IPS-18c (cell line): ENCODE data around the gene EIPR1.
"Not testable (repeated sequence)": the region's sequence is repeated elsewhere in the genome, so short reads cannot be mapped to it uniquely, and the experiment has no call there.

Source experiments
- H3K4me3 ChIP-seq: 2 replicates; pipeline ENCODE4 v1.7.0; 2013; ENCODE audit warnings: low read depth, mild to moderate bottlenecking, low read length, moderate library complexity; ENCODE audit not compliant: insufficient read depth
- H3K9me3 ChIP-seq: one replicate; pipeline ENCODE4 v1.6.1; 2013; ENCODE audit warnings: mild to moderate bottlenecking, low read length, moderate library complexity; ENCODE audit not compliant: control insufficient read depth, insufficient read depth

EIPR1 gene

DNA sequence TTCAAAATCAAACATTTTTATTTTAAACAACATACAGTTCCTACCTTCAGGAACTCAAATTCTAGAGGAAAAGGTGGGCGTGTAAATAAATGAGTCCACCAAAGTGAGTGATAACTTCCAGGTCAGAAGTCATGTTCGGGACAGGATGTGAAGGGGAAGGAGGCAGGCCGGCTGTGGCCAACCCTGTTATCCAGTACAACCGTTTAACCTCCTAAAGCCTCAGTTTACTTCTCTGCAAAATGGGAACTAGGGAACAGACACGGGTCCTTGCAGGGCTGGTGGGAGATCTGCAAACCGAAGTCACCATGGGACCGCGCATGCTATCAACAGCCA is 373 bp downstream of the EIPR1 start:
- peak overlapping the region; percentile 67 for H3K4me3 ChIP-seq
- no peaks in the 10 kb centered on the region for H3K9me3 ChIP-seq

- H3K9me3 ChIP-seq: no peaks in the 10 kb centered on the region
- peak overlapping the region; percentile 67 for H3K4me3 ChIP-seq
These were observed 797 bp downstream of the EIPR1 start for GRCh38 chr2:3376821-3377220.

GRCh38 chr2:3369340-3370181 is 8.1 kb downstream of the EIPR1 start:
- not testable (repeated sequence) for H3K9me3 ChIP-seq, H3K4me3 ChIP-seq

GRCh38 chr2:3368261-3368722 is 9.3 kb downstream of the EIPR1 start:
- no peak overlapping the region for H3K4me3 ChIP-seq

GRCh38 chr2:3365219-3365618 is 12.4 kb downstream of the EIPR1 start:
- H3K4me3 ChIP-seq: no peak overlapping the region
- H3K9me3 ChIP-seq: peaks cover 4% of the 10 kb centered on the region

More at GRCh38 chr2:3368261-3368722, 9.3 kb downstream of the EIPR1 start:
- peaks cover 4% of the 10 kb centered on the region for H3K9me3 ChIP-seq

DNA sequence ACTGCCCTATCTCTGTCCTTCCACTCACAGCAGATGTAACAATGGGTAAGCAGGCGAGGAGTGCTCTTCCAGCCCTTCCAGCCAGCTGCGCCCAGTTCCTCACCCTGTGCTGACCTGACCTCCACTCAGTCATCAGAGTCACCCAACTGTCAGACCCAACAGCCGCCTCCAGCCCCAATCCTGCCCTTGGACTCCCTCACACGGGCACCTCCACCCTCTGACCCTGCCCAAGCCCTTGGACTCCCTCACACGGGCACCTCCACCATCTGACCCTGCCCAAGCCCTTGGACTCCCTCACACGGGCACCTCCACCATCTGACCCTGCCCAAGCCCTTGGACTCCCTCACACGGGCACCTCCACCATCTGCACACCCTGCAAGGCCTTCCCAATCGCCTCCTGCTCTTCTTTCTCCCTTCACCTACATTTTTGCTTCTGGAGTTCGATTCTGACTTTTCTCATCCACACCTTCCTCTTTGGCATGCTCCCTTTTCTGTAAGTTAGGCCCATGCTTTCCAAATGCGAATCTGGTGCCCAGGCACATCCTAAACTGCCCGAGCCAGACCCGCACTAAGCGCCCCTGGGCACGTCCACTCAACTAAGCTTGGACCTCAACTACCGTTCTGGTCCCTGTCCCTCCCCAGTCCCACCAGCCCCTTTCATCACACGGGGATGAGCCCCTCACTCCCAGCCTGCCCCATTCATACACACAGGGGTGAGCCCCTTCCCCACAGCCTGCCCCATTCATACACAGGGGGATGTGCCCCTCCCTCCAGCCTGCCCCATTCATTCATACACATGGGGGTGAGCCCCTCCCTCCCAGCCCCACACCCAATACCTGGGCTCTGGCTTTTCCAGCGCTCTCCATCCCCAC is 15.9 kb downstream of the EIPR1 start:
- H3K4me3 ChIP-seq: no peak overlapping the region
- no peaks in the 10 kb centered on the region for H3K9me3 ChIP-seq

DNA sequence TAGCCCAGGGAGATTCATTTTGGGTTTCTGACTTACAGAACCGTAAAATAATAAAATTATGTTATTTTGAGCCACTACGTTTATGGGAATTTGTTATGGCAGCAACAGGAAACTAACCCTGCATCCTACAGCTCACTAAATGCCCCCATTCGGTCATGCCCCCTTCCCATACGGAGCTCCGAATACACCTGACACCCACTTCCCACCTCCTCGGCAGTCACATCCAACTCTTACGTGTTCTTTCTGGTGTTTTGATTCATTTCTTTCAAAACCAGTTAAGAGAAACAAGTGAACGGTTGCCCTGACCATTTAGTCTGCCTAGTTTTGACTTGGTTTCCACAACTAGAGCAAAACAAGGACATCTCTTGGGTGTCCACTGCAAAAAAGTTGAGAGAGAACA is 19.7 kb downstream of the EIPR1 start:
- Histone ChIP-seq H3K4me3 (no peak overlapping the region), H3K9me3 (no peaks in the 10 kb centered on the region)

- not testable (repeated sequence) for H3K9me3 ChIP-seq, H3K4me3 ChIP-seq
These were observed 20.2 kb downstream of the EIPR1 start for GRCh38 chr2:3357446-3357845.

DNA sequence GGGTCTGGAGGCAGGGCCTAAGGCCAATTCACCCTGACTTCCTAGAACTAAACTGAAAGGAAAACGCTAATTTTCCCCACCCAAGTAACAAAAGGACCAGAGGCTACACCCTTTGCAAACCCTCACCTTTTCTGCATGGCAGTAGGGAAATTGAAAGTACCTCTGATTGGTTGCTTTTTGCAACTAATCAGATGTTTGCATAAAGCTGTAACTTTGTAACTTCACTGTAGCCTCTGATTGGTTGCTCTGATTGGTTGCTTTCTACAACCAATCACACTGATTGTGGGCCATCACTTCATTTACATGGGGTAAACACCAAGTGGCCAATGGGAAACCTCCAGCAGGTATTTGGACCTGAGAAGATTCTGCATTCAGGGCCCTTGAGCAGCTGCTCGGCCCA is 20.8 kb downstream of the EIPR1 start:
- Histone ChIP-seq H3K4me3 (peak overlapping the region; percentile 5; the same call in 1 of the 2 replicates), H3K9me3 (no peaks in the 10 kb centered on the region)

- Histone ChIP-seq H3K4me3 (0 out of 2 replicates have a peak overlapping the region, but pooled peaks have one; percentile 5), H3K9me3 (no peaks in the 10 kb centered on the region)
These were observed 21.6 kb downstream of the EIPR1 start for GRCh38 chr2:3355951-3356569.

DNA sequence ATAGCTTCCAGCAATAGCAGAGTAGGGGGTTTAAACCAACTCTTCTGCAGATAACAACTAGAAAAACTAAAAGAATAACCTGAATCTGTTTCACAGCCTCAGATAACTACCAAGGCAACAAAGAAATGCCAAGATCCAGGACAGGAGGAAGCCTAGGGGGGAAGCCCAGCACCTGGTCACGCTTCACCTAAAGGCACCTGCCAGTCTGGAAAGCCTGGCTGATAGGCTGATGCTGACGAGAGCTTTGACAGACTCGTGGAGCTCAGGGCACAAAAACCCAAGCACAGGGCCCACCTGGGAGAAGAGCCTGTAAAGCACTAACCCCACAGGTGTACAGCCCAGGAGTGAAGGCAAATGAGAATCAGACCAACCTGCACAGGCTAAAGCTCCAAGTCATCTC is 22.6 kb downstream of the EIPR1 start:
- Histone ChIP-seq H3K4me3 (no peak overlapping the region), H3K9me3 (no peaks in the 10 kb centered on the region)

- H3K4me3 ChIP-seq: no peak overlapping the region
These were observed 28.4 kb downstream of the EIPR1 start for GRCh38 chr2:3349211-3349693.

GRCh38 chr2:3348767-3349166 is 28.9 kb downstream of the EIPR1 start:
- Histone ChIP-seq H3K9me3 (no peaks in the 10 kb centered on the region), H3K4me3 (no peak overlapping the region)

More at GRCh38 chr2:3349211-3349693, 28.4 kb downstream of the EIPR1 start:
- H3K9me3 ChIP-seq: no peaks in the 10 kb centered on the region

DNA sequence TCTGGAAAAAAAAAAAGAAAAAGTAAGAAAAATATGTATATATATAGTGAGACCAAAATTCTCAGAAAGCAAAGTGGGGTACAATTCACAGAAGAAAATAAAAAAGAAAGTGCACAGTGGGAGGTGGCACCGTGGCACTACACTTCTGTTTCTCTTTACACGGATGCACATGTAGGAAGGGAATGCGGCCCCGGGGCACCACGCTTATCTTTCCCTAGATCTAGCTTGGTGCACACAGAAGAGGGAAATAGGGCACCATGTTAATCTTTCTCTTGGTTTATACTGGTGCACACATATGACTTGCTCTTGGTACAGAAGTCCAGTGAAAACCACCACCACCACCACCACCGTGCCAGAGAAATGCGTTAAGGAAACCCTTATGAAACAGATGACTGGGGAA is 32.0 kb downstream of the EIPR1 start:
- H3K4me3 ChIP-seq: no peak overlapping the region

DNA sequence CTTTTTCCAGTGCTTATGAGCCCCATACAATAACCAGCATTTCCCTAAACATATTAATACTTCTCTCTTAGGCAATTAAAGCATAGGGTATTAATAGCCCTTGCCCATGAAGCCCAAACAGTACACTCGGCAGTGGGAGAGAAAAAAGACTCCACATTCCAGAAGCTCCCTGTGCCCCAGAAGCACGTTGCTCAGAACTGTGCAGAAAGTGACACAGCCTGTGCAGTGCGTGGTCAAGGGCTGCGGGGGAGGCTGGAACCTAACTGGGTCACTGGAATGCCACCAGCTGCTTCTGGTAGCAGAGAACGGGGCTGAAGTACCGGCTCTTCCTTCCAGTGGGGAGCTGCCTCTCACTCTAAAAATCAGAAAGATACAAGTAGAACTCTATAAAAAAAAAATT is 32.7 kb downstream of the EIPR1 start:
- no peaks in the 10 kb centered on the region for H3K9me3 ChIP-seq
- H3K4me3 ChIP-seq: no peak overlapping the region

More for the DNA sequence above, 32.0 kb downstream of the EIPR1 start:
- no peaks in the 10 kb centered on the region for H3K9me3 ChIP-seq

GRCh38 chr2:3343012-3343411 is 34.6 kb downstream of the EIPR1 start:
- Histone ChIP-seq H3K4me3 (no peak overlapping the region), H3K9me3 (no peaks in the 10 kb centered on the region)

DNA sequence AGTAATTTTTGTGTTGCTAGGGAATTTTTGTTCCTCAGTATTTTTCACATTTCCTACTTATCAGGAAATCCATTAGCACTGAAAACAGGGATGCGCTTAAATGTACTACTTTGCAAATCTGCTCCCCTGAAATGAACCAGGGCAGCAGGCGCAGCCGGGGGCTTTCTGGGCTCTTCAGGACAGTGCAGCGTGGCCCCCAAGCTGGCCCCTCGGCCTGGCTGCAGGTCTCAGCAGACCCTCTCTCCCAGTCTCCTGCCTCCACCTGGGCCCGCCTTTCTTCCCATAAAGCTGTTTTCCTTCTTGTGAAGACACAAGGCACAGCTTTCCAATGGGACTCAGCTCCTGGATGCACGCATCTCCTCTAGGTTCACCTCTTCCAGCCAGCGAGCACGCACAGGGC is 35.3 kb downstream of the EIPR1 start:
- Histone ChIP-seq H3K9me3 (no peaks in the 10 kb centered on the region), H3K4me3 (no peak overlapping the region)
